GM23338 (cell line): ENCODE data around the gene ASIC5. TPM values are rescaled to one million over a fixed set of nuclear protein-coding genes. Genes with fewer than 3 reads are reported as not detected.

Source experiments
- ATAC-seq: fragments of 200-7000 bp; cut with Tn5 transposase; 3 replicates; pipeline ENCODE4 v1.9.1; 2020
- DNase-seq: peaks from one replicate; pipeline ENCODE4 v3.0.0-alpha.2; 2015; ENCODE audit warnings: low spot score
- H2AFZ ChIP-seq: fragments of 200-600 bp; sonication (generic); 2 replicates; pipeline ENCODE4 v1.8.0; 2016; ENCODE audit warnings: antibody characterized with exemption, mild to moderate bottlenecking, moderate library complexity
- H3F3A ChIP-seq: fragments of 200-600 bp; sonication (generic); replicated peaks from 2 replicates; pipeline ENCODE4 v1.8.0; 2017; ENCODE audit warnings: antibody characterized with exemption, mixed run types, low read depth
- H3K27ac ChIP-seq: fragments of 200-600 bp; sonication (generic); 2 replicates; pipeline ENCODE4 v1.6.1; 2016; ENCODE audit warnings: low read depth
- H3K27me3 ChIP-seq: fragments of 200-600 bp; sonication (generic); 2 replicates; pipeline ENCODE4 v1.8.0; 2016; ENCODE audit warnings: mild to moderate bottlenecking, mixed run types, moderate library complexity; ENCODE audit not compliant: insufficient read depth
- H3K36me3 ChIP-seq: fragments of 200-600 bp; sonication (generic); 2 replicates; pipeline ENCODE4 v1.8.0; 2016; ENCODE audit warnings: mild to moderate bottlenecking; ENCODE audit not compliant: insufficient read depth
- H3K4me1 ChIP-seq: fragments of 200-600 bp; sonication (generic); 2 replicates; pipeline ENCODE4 v1.8.0; 2016; ENCODE audit warnings: mild to moderate bottlenecking, moderate library complexity; ENCODE audit not compliant: insufficient read depth
- H3K4me2 ChIP-seq: fragments of 200-600 bp; sonication (generic); 2 replicates; pipeline ENCODE4 v1.7.1; 2017; ENCODE audit warnings: mixed run types
- H3K4me3 ChIP-seq: fragments of 200-600 bp; sonication (generic); 2 replicates; pipeline ENCODE4 v1.6.1; 2016; ENCODE audit warnings: mixed run types
- H3K79me2 ChIP-seq: fragments of 200-600 bp; sonication (generic); replicated peaks from 2 replicates; pipeline ENCODE4 v1.8.0; 2017; ENCODE audit warnings: mild to moderate bottlenecking; ENCODE audit not compliant: insufficient read depth
- H3K9me2 ChIP-seq: fragments of 200-600 bp; sonication (generic); 2 replicates; pipeline ENCODE4 v1.8.0; 2017; ENCODE audit not compliant: insufficient read depth
- H4K20me1 ChIP-seq: fragments of 200-600 bp; sonication (generic); replicated peaks from 2 replicates; pipeline ENCODE4 v1.8.0; 2017; ENCODE audit warnings: mild to moderate bottlenecking; ENCODE audit not compliant: insufficient read depth
- H3K27ac Mint-ChIP-seq: 2 replicates; pipeline ENCODE4 v1.8.0; 2020; ENCODE audit warnings: inconsistent platforms, mild to moderate bottlenecking, moderate library complexity, mixed read lengths
- H3K27me3 Mint-ChIP-seq: 3 replicates; pipeline ENCODE4 v1.8.0; 2022; ENCODE audit warnings: low read depth, mild to moderate bottlenecking, moderate library complexity, mixed read lengths, inconsistent platforms; ENCODE audit not compliant: insufficient read depth, poor library complexity
- H3K36me3 Mint-ChIP-seq: 3 replicates; pipeline ENCODE4 v1.8.0; 2021; ENCODE audit warnings: low read depth, mild to moderate bottlenecking, inconsistent platforms, moderate library complexity, mixed read lengths
- H3K4me1 Mint-ChIP-seq: 3 replicates; pipeline ENCODE4 v1.8.0; 2020; ENCODE audit warnings: mild to moderate bottlenecking, inconsistent platforms, mixed read lengths
- H3K4me3 Mint-ChIP-seq: 3 replicates; pipeline ENCODE4 v1.8.0; 2021; ENCODE audit warnings: moderate library complexity, mild to moderate bottlenecking, inconsistent platforms, mixed read lengths
- H3K9me3 Mint-ChIP-seq: 3 replicates; pipeline ENCODE4 v1.8.0; 2020; ENCODE audit warnings: moderate library complexity, mild to moderate bottlenecking, inconsistent platforms, mixed read lengths
- CTCF ChIP-seq, 2 experiments: fragments of 200-600 bp in 1 of 2; sonication (generic) in 1 of 2; conservative IDR thresholded peaks; 2 replicates each; pipeline versions ENCODE4 v1.5.1 to v1.6.1; 2016 to 2017; ENCODE audit warnings: antibody characterized with exemption in 2 of 2, low read depth in 2 of 2, mild to moderate bottlenecking in 2 of 2, moderate library complexity in 1 of 2
- ETS1 ChIP-seq: IDR thresholded peaks from 2 replicates; pipeline ENCODE4 v1.6.1; 2016; ENCODE audit warnings: antibody characterized with exemption
- EZH2 ChIP-seq: fragments of 200-600 bp; sonication (generic); IDR thresholded peaks from one replicate; pipeline ENCODE4 v1.8.0; 2017; ENCODE audit warnings: antibody characterized with exemption, mild to moderate bottlenecking, low read depth; ENCODE audit not compliant: unreplicated experiment
- NANOG ChIP-seq: IDR thresholded peaks from 2 replicates; pipeline ENCODE4 v1.6.1; 2016; ENCODE audit warnings: antibody characterized with exemption, borderline replicate concordance
- REST ChIP-seq: IDR thresholded peaks from one replicate; pipeline ENCODE4 v1.6.1; 2018; ENCODE audit warnings: antibody characterized with exemption; ENCODE audit not compliant: unreplicated experiment
- STAT1 ChIP-seq: IDR thresholded peaks from one replicate; pipeline ENCODE4 v1.6.1; 2016; ENCODE audit warnings: antibody characterized with exemption; ENCODE audit not compliant: unreplicated experiment
- ZNF331 ChIP-seq: fragments of 250-450 bp; sonication (Bioruptor Pico); IDR thresholded peaks from 2 replicates; pipeline ENCODE4 v1.5.0; 2020; ENCODE audit warnings: low read depth, mild to moderate bottlenecking, moderate library complexity
- ZNF462 ChIP-seq: fragments of 250-450 bp; sonication (Bioruptor Pico); IDR thresholded peaks from 2 replicates; pipeline ENCODE4 v1.5.0; 2020; ENCODE audit warnings: mild to moderate bottlenecking, moderate library complexity
- polyA plus RNA-seq: library from polyadenylated mRNA; unstranded; fragments of >200 nt; fragmentation: Nextera tagmentation; extraction: Ambion mirVana; gene quantifications from 2 replicates; pipeline ENCODE4 v1.2.1, GENCODE V29; 2016
- total RNA-seq: library from RNA; depleted of rRNA; stranded (reverse); fragments of >200 nt; shearing (Covaris generic); gene quantifications from 2 replicates; pipeline ENCODE4 v1.2.3, GENCODE V29; 2014

ASIC5 gene
- total and polyA plus RNA-seq, 2 experiments from 2014 or later = not detected

GRCh38 chr4:155781249-155781831 is 84.7 kb downstream of the ASIC5 start:
- no peaks in the 10 kb centered on the region for H3K36me3 ChIP-seq
- no peak overlapping the region for H3K4me3 Mint-ChIP-seq
- H2AFZ ChIP-seq = no peak overlapping the region
- no peak overlapping the region for H3K4me3 ChIP-seq
- H3K79me2 ChIP-seq = no peaks in the 10 kb centered on the region
- no peak overlapping the region for H3K27ac Mint-ChIP-seq
- TF ChIP-seq EZH2 = no peak
- no peak for TF ChIP-seq NANOG
- no peak for TF ChIP-seq ZNF331
- TF ChIP-seq ZNF462 = no peak
- no peak for TF ChIP-seq CTCF (conservative IDR thresholded peaks at IDR 0.05; ENCODE audit: low read depth in 2 of 2)
- TF ChIP-seq ETS1 = no peak
- no peak for TF ChIP-seq REST
- no peak for TF ChIP-seq STAT1
- peaks cover 35% of the 10 kb centered on the region for H3K4me1 ChIP-seq
- DNase-seq (no peak), ATAC-seq (no peak)
- no peaks in the 10 kb centered on the region for H3K36me3 Mint-ChIP-seq
- peaks cover 32% of the 10 kb centered on the region for H3K4me1 Mint-ChIP-seq
- no peaks in the 10 kb centered on the region for H3K27me3 Mint-ChIP-seq
- no peaks in the 10 kb centered on the region for H3K9me2 ChIP-seq
- no peaks in the 10 kb centered on the region for H3F3A ChIP-seq
- H3K27ac ChIP-seq = no peak overlapping the region
- no peak overlapping the region for H3K4me2 ChIP-seq
- H3K27me3 ChIP-seq = no peaks in the 10 kb centered on the region
- H4K20me1 ChIP-seq = no peaks in the 10 kb centered on the region
- H3K9me3 Mint-ChIP-seq = no peaks in the 10 kb centered on the region
